DMS153 treated with DMSO at 0.1 percent for 48 hours (cell line): ENCODE results near the gene DAPK1.

Experiments
- DNase-seq: peaks from one replicate; lab custom pipeline; 2025; ENCODE audit not compliant: unreplicated experiment; lab: John Stamatoyannopoulos, UW

The DAPK1 gene

GRCh38 chr9:87516926-87517290, 19.2 kb downstream of the DAPK1 start:
- no peak for DNase-seq

- DNase-seq, result no peak
Observed at GRCh38 chr9:87517732-87518131, 20.1 kb downstream of the DAPK1 start.

GRCh38 chr9:87518702-87519335, 21.2 kb downstream of the DAPK1 start:
- DNase-seq, result no peak

DNA sequence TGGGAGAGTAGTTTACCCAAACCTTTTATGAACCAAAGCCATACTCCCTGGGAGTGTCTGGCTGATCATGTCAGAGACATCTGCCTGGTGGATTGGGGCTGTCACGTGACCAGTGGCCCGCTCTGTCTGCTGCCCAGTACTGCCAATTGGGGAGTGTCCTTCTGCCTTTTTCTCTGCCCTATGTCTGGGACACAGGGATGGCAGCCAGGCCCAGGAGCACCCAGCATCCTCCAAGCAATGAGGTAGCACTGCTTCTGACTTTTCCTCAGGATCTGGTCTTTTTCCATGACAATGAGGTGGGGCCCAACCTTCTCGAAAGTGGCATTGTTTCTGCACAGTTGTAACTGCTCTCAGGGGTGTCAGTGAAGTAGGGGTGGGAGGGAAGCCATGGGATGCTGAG, 21.8 kb downstream of the DAPK1 start:
- no peak for DNase-seq

GRCh38 chr9:87520172-87520683, 22.6 kb downstream of the DAPK1 start:
- no peak for DNase-seq

- DNase-seq, result no peak
Observed at GRCh38 chr9:87521834-87522233, 24.2 kb downstream of the DAPK1 start.

DNA sequence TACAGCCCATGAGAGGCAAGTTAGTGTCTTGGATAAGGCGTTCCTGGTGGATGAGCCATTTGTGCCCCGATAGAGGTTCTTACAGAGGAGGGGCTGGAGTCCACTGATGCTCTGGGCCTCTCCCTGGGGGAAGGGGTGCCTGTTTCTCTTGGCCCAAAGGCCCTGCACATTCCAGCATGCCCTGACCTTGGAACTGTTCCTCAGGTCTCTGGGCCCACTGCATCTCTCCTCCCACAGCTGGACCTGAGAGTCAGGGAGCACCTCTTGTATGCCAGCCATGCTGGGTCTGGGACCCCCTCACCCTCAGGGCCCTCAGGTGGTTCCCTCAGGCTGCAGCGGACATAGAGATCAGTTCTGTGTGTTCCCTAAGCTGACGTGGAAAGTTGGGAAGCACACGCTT, 26.4 kb downstream of the DAPK1 start:
- DNase-seq, result no peak

GRCh38 chr9:87525546-87526303, 28.1 kb downstream of the DAPK1 start:
- no peak for DNase-seq

DNA sequence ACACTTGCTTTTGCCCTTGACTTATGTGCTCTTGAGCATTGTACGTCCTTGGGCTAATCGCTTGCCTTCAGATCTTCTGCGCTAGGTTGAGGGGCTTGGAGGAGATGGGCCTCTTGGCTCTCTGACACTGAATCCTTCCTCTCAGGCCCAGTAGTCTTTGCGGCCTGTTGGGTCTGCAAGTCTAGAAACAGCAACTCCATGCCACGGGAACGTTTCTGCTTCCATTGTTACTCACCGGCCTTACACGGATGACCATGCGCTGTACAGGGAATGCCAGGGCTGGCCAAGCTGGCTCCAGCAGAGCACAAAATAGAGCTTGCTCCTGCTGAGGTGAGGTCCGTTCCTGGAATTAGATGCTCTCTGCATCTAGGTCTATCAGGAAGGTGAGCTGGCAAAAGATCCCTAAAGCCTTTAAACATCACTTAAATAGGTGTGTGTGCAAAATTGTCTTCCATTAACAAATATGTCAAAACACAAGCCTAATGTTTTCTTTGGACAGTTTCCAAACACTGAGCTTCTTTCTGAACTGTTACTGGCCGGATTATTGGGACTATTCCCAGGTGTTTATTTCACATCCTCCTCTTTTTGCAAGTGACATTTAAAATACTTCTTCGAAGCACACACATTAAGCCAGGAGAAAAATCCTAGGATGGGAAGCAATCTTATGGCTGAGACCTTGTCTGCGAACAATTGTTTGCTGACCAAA, 29.7 kb downstream of the DAPK1 start:
- DNase-seq, result peak; percentile 20

GRCh38 chr9:87528969-87529368, 31.3 kb downstream of the DAPK1 start:
- DNase-seq, result no peak

- DNase-seq, result no peak
Observed at GRCh38 chr9:87529671-87530070, 32.0 kb downstream of the DAPK1 start.

DNA sequence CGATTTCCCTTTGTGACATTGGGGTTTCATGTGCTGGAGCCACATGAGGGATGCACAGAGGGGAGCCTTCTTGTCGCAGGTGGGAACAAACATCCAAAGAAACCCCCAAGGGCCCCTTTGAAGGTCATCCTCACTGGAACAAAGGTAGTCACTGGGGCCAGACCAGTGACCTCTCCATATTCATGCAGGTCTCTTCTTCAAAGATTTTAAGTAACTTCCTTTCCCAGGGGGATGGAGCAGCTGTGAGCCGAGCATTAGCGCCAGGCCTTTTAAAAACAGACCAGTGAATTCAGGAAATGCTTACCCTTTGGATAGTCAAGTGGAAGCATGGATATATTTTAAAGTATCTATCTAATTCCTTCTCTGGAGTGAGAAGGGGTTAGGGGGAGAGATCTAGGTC, 33.0 kb downstream of the DAPK1 start:
- DNase-seq, result no peak

- DNase-seq, result no peak
Observed at GRCh38 chr9:87531370-87532295, 34.0 kb downstream of the DAPK1 start.

GRCh38 chr9:87533271-87533670, 35.6 kb downstream of the DAPK1 start:
- no peak for DNase-seq

DNA sequence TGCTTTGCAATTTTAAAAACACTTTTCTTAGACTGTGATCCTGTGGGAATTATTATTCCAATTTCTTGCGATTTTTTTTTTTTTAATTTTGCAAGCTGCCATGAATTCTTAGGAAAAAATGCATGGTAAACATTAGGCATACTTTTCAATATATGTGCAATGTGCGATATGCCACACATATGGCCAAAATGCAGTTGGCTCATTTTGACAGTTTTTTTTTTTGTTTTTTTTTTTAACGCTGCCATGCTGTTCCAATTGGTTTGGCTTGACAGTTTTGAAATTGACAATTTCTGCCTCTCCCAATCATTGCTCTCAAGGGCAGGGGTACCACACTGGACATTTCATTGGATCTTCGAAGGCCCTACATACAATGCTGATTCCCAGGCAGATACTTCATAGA, 36.4 kb downstream of the DAPK1 start:
- no peak for DNase-seq

DNA sequence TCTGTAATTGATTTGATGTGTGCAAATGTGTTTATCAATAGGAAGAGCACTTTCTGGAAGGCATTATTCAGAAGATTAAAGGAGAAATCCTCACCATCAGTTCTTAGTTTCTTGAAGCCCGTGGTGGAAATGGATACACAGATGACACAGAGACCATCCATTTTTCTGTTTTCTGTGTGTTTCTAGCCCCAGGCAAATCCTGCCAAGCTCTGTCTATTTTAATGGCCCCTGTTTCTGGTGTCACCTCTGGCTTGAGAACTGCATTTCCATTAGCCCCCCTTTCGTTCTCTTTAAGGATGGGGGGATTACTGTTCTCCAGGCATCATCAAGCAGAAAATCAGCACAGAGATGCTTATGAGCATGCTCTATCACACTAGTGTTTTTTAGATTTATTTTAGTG, 37.3 kb downstream of the DAPK1 start:
- DNase-seq, result no peak

GRCh38 chr9:87535817-87536539, 38.3 kb downstream of the DAPK1 start:
- no peak for DNase-seq

DNA sequence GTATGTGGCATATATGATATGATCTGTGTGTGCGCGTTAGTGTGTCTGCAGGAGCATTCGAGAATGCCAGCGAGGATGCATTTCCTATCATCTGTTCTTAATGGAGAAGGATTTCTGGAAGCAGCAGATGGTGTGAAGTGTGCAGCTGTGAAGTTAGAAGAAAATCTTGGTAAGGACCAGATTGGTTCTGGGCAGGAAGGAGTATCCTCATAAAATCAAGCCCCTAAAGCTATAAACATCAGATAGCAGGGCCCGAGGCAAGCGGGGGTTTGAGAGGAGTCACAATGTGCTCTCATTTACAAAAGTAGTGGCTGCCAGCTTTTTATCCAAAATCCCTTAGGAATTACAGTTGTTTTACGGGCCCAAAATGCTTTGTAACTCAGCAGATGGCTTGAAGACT, 40.0 kb downstream of the DAPK1 start:
- DNase-seq, result no peak

DNA sequence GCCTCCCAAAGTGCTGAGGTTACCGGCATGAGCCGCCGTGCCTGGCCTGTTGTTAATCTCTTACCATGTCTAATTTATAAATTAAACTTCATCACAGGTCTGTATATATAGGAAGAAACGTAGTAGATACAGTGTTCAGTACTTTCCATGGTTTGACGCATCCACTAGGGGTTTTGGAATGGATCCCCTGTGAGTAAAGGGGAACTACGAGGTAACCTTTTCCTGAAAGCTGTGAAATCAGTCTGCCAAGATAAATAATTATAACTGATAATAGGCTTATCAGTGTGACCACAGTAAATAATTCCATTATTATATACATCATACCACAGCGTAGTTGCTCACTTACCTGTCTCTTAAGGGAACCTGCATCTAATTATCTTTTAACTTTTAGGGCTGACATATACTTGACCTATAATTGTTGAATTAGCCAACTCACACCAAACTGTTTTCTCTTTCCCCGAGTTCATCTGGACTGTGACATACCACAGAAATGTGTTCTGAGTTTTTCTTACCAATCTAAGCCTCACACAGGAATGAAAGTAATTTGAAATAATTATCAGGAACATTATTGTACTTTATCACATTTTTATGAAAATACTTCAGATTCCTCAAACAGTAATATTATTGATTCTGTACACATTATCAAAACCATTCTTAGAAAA, 42.9 kb downstream of the DAPK1 start:
- no peak for DNase-seq

GRCh38 chr9:87541663-87542062, 44.0 kb downstream of the DAPK1 start:
- DNase-seq, result no peak
